Right lobe of liver (tissue), 4 donors: ENCODE results near the gene SYP.
A peak's percentile ranks its signal among the peaks of the same experiment; 100 is the strongest.

Experiments
- CTCF ChIP-seq, 4 donors: fragments of 200-600 bp in 3 of 4; fragments of 450-650 bp in 1 of 4; IDR thresholded peaks; one replicate each; pipeline versions ENCODE4 v1.5.1 to v1.8.0; 2016 to 2022; ENCODE audit warnings: antibody characterized with exemption in 4 of 4, mild to moderate bottlenecking in 2 of 4
- POLR2A ChIP-seq: fragments of 450-650 bp; IDR thresholded peaks from one replicate; pipeline ENCODE4 v1.6.1; 2017; ENCODE audit warnings: antibody characterized with exemption, mild to moderate bottlenecking
- donor health status: DM: no; HTN: no; CAD: no.
- donor health status: DM: no; HTN: no; CAD: no.
- donor health status: DM: no; HTN: yes; CAD: no.

- TF ChIP-seq CTCF (IDR thresholded peaks at IDR 0.05): peak in 1 of 4 donors; percentile 12
- no peak for TF ChIP-seq POLR2A
Observed at GRCh38 chrX:49165901-49166881, 33.8 kb downstream of the SYP start.
